ENCODE results near the gene GMDS.

GMDS gene

GRCh38 chr6:1952740-1953360 is 292.6 kb downstream of the GMDS start:
- Histone ChIP-seq H3K4me2 (ENCODE audit: low read length) (no peak overlapping the region), H3K27me3 (ENCODE audit: low read depth, low read length) (no peaks in the 10 kb centered on the region), H2AFZ (ENCODE audit: low read depth, low read length) (no peak overlapping the region), H4K20me1 (ENCODE audit: insufficient read depth, low read length) (no peaks in the 10 kb centered on the region), H3K4me3 (ENCODE audit: low read length) (no peak overlapping the region), H3K79me2 (ENCODE audit: low read length) (no peaks in the 10 kb centered on the region), H3K9me3 (ENCODE audit: insufficient read depth, low read length) (no peaks in the 10 kb centered on the region), H3K9ac (ENCODE audit: low read length) (no peak overlapping the region), H3K4me1 (ENCODE audit: low read length) (no peaks in the 10 kb centered on the region), H3K27ac (ENCODE audit: low read length) (no peak overlapping the region), H3K36me3 (replicated peaks; ENCODE audit: low read depth, low read length) (no peaks in the 10 kb centered on the region)
- no peak for TF ChIP-seq CTCF (IDR thresholded peaks at IDR 0.05; ENCODE audit: low read depth, low read length)

DNA sequence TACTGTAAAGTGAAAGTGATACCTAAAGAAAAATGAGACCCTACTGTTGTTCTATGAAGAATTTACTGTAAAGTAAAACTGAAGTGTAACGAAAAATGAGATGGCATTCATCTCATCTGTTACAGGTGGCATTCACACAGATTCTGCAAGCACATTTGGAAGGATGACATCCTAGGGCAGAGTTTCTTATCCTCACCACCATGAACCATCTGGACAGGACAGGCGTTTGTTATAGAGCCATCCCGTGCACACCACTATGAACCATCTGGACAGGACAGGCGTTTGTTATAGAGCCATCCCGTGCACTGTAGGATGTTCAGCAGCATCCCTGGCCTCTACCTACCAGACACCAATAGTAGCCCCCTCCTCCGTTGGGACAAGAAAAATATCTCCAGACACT is 294.8 kb downstream of the GMDS start:
- no peak for TF ChIP-seq CTCF (IDR thresholded peaks at IDR 0.05; ENCODE audit: low read depth, low read length)
- TF ChIP-seq EZH2phosphoT487 (IDR thresholded peaks at IDR 0.05; ENCODE audit: low read depth) = no peak
- no peaks in the 10 kb centered on the region for H3K36me3 ChIP-seq (replicated peaks; ENCODE audit: low read depth, low read length)
- H3K27me3 ChIP-seq (ENCODE audit: low read depth, low read length) = no peaks in the 10 kb centered on the region
- no peaks in the 10 kb centered on the region for H3K79me2 ChIP-seq (ENCODE audit: low read length)
- H3K4me3 ChIP-seq (ENCODE audit: low read length) = no peak overlapping the region
- H4K20me1 ChIP-seq (ENCODE audit: insufficient read depth, low read length) = no peaks in the 10 kb centered on the region
- H3K9me3 ChIP-seq (ENCODE audit: insufficient read depth, low read length) = no peaks in the 10 kb centered on the region
- no peak overlapping the region for H3K27ac ChIP-seq (ENCODE audit: low read length)
- H3K9ac ChIP-seq (ENCODE audit: low read length) = no peak overlapping the region
- H3K4me1 ChIP-seq (ENCODE audit: low read length) = no peaks in the 10 kb centered on the region
- H3K4me2 ChIP-seq (ENCODE audit: low read length) = no peak overlapping the region
- H2AFZ ChIP-seq (ENCODE audit: low read depth, low read length) = no peak overlapping the region

- Histone ChIP-seq H3K4me3 (ENCODE audit: low read length) (no peak overlapping the region), H3K9ac (ENCODE audit: low read length) (no peak overlapping the region), H3K36me3 (replicated peaks; ENCODE audit: low read depth, low read length) (no peaks in the 10 kb centered on the region), H2AFZ (ENCODE audit: low read depth, low read length) (no peak overlapping the region), H3K27ac (ENCODE audit: low read length) (no peak overlapping the region), H3K4me2 (ENCODE audit: low read length) (no peak overlapping the region), H3K9me3 (ENCODE audit: insufficient read depth, low read length) (no peaks in the 10 kb centered on the region), H3K79me2 (ENCODE audit: low read length) (no peaks in the 10 kb centered on the region), H3K27me3 (ENCODE audit: low read depth, low read length) (no peaks in the 10 kb centered on the region), H3K4me1 (ENCODE audit: low read length) (no peaks in the 10 kb centered on the region), H4K20me1 (ENCODE audit: insufficient read depth, low read length) (no peaks in the 10 kb centered on the region)
- no peak for TF ChIP-seq CTCF (IDR thresholded peaks at IDR 0.05; ENCODE audit: low read depth, low read length)
- TF ChIP-seq EZH2phosphoT487 (IDR thresholded peaks at IDR 0.05; ENCODE audit: low read depth) = no peak
These were observed 295.9 kb downstream of the GMDS start for GRCh38 chr6:1949538-1949937.

DNA sequence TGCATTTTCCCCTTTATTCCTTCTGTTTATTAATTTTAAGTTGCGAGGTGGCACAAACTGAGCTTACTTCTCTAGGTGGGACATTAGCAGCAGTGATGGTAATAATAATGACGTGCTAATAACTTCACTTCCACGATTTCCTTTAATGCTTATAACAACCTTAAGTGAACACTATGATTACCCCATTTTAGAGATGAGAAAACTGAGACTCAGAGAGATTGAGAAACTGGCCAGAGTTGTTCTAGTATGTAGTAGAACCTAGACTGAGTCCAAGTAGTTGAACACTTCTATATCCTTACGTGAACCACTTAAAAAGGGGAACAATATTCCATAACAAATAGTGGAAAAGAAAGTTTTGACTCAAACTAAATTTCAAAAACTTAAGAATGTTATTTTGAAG is 297.5 kb downstream of the GMDS start:
- Histone ChIP-seq H3K27me3 (ENCODE audit: low read depth, low read length) (no peaks in the 10 kb centered on the region), H3K4me1 (ENCODE audit: low read length) (peaks cover 9% of the 10 kb centered on the region), H3K79me2 (ENCODE audit: low read length) (no peaks in the 10 kb centered on the region), H3K36me3 (replicated peaks; ENCODE audit: low read depth, low read length) (no peaks in the 10 kb centered on the region), H2AFZ (ENCODE audit: low read depth, low read length) (no peak overlapping the region), H3K4me3 (ENCODE audit: low read length) (no peak overlapping the region), H3K9ac (ENCODE audit: low read length) (no peak overlapping the region), H4K20me1 (ENCODE audit: insufficient read depth, low read length) (no peaks in the 10 kb centered on the region), H3K4me2 (ENCODE audit: low read length) (no peak overlapping the region), H3K27ac (ENCODE audit: low read length) (no peak overlapping the region), H3K9me3 (ENCODE audit: insufficient read depth, low read length) (no peaks in the 10 kb centered on the region)
- TF ChIP-seq CTCF (IDR thresholded peaks at IDR 0.05; ENCODE audit: low read depth, low read length) (no peak), EZH2phosphoT487 (IDR thresholded peaks at IDR 0.05; ENCODE audit: low read depth) (no peak)

Data from OCI-LY3 (cell line).